ENCODE data around the gene APBA3.
A peak's percentile ranks its signal among the peaks of the same experiment; 100 is the strongest.

The APBA3 gene

DNA sequence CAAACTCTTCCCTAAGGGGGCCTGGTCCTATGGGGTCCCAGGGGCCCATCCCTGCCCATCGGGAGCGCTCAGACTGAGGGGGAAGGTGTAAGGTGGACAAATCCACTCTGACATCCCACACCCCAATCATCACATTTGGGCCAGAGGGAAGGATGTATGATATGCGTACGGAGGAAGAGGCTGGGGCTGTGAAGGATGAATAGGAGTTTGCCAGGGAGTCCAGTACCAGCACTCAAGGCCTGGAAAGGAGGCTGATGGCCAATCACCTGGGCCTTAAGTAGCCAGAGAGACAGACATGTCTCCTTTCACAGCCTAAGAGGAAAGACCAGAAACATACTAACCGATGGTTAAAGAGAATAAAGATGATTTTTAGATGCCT is 38.4 kb downstream of the APBA3 start:
- H3K18ac ChIP-seq (ENCODE audit: low read depth in 1 of 2, low read length in 2 of 2), result no peak overlapping the region
- H2BK120ac ChIP-seq (ENCODE audit: low read depth, low read length), result no peak overlapping the region
- H2BK5ac ChIP-seq (ENCODE audit: low read depth, low read length, poor library complexity, severe bottlenecking), result no peak overlapping the region
- H3K4me2 ChIP-seq (ENCODE audit: low read length, poor library complexity, severe bottlenecking), result no peak overlapping the region
- no peak overlapping the region for H3K23ac ChIP-seq (ENCODE audit: low read length in 2 of 2)
- H4K91ac ChIP-seq (ENCODE audit: low read length), result no peak overlapping the region
- no peak overlapping the region for H3K4me3 ChIP-seq (ENCODE audit: insufficient read depth in 1 of 2, low read depth in 1 of 2, low read length in 2 of 2)
- no peaks in the 10 kb centered on the region for H3K36me3 ChIP-seq (ENCODE audit: control insufficient read depth in 1 of 2, insufficient read depth in 2 of 2, low read depth in 1 of 2, low read length in 2 of 2)
- no peak overlapping the region for H2BK15ac ChIP-seq (ENCODE audit: low read depth, poor library complexity, severe bottlenecking)
- H2BK12ac ChIP-seq (ENCODE audit: low read length in 2 of 2), result no peak overlapping the region
- H3K4me1 ChIP-seq (ENCODE audit: control insufficient read depth, insufficient read depth, low read depth, low read length), result peaks cover 18% of the 10 kb centered on the region
- no peak overlapping the region for H2AK5ac ChIP-seq (ENCODE audit: low read length, severe bottlenecking)
- H3K14ac ChIP-seq (ENCODE audit: low read length in 2 of 2), result no peak overlapping the region
- H3K27me3 ChIP-seq (ENCODE audit: control insufficient read depth in 1 of 2, insufficient read depth in 1 of 2, low read length in 2 of 2), result peaks cover 40 to 60% of the 10 kb centered on the region in 2 experiments
- no peak overlapping the region for H3K9ac ChIP-seq (ENCODE audit: low read length)
- H2AFZ ChIP-seq (ENCODE audit: low read depth, low read length), result no peak overlapping the region
- H4K8ac ChIP-seq (ENCODE audit: low read length), result no peak overlapping the region
- H3K27ac ChIP-seq (ENCODE audit: low read length, poor library complexity, severe bottlenecking), result no peak overlapping the region
- H3K79me1 ChIP-seq (replicated peaks; ENCODE audit: low read length, poor library complexity, severe bottlenecking), result no peaks in the 10 kb centered on the region
- H3K9me3 ChIP-seq (ENCODE audit: control insufficient read depth, low read length), result no peaks in the 10 kb centered on the region
- H3K4ac ChIP-seq (ENCODE audit: low read depth in 1 of 2, low read length in 2 of 2), result no peak overlapping the region
- 70% methylated on average over 2 of the region's 5 CpGs for WGBS
- no peak for DNase-seq

DNA sequence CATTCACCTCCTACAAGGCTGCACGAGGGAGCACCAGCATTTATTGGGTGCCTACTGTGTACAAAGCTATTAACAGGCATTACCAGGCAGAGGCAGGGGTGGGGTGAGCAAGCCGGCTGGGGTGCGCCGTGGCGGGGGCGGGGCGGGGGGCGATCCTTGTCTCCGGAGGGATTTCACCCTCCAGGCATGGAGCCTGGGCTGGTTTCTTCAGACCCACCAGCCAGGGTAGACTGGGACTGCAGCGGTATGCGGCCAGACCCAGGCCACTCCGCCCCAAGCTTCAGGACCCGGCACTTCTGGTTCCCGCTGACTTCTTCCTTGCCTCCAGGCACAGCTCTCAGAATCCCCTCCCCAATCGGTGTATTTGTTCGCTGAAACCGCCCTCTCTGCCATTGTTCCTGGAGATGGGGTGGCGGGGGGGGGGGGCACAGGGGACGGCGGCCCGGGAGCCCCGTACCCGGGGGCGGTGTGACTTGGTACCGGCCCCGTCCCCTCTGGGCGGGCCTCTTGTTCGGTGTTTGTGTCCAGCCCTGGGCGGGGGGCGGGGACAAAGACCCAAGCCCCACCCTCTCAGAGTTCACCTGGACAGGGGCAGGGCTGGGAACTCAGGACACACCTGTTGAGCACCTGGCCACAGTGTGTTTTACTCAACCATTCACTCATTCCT is 38.9 kb downstream of the APBA3 start:
- no peak overlapping the region for H3K9ac ChIP-seq (ENCODE audit: low read length)
- H4K91ac ChIP-seq (ENCODE audit: low read length), result no peak overlapping the region
- no peak overlapping the region for H2BK5ac ChIP-seq (ENCODE audit: low read depth, low read length, poor library complexity, severe bottlenecking)
- peak overlapping the region in 1 of 2 experiments; percentile 98 for H3K23ac ChIP-seq (ENCODE audit: low read length in 2 of 2)
- H3K4me3 ChIP-seq (ENCODE audit: insufficient read depth in 1 of 2, low read depth in 1 of 2, low read length in 2 of 2), result no peak overlapping the region
- no peak overlapping the region for H4K8ac ChIP-seq (ENCODE audit: low read length)
- H3K4me1 ChIP-seq (ENCODE audit: control insufficient read depth, insufficient read depth, low read depth, low read length), result peaks cover 18% of the 10 kb centered on the region
- no peak overlapping the region for H3K27ac ChIP-seq (ENCODE audit: low read length, poor library complexity, severe bottlenecking)
- H3K27me3 ChIP-seq (ENCODE audit: control insufficient read depth in 1 of 2, insufficient read depth in 1 of 2, low read length in 2 of 2), result peaks cover 40 to 60% of the 10 kb centered on the region in 2 experiments
- H2AFZ ChIP-seq (ENCODE audit: low read depth, low read length), result no peak overlapping the region
- no peaks in the 10 kb centered on the region for H3K9me3 ChIP-seq (ENCODE audit: control insufficient read depth, low read length)
- no peak overlapping the region for H2BK120ac ChIP-seq (ENCODE audit: low read depth, low read length)
- H3K4ac ChIP-seq (ENCODE audit: low read depth in 1 of 2, low read length in 2 of 2), result no peak overlapping the region
- DNase-seq, result no peak
- H3K18ac ChIP-seq (ENCODE audit: low read depth in 1 of 2, low read length in 2 of 2), result no peak overlapping the region
- H3K36me3 ChIP-seq (ENCODE audit: control insufficient read depth in 1 of 2, insufficient read depth in 2 of 2, low read depth in 1 of 2, low read length in 2 of 2), result no peaks in the 10 kb centered on the region
- H3K79me1 ChIP-seq (replicated peaks; ENCODE audit: low read length, poor library complexity, severe bottlenecking), result no peaks in the 10 kb centered on the region
- H2AK5ac ChIP-seq (ENCODE audit: low read length, severe bottlenecking), result no peak overlapping the region
- 2% methylated on average over 15 of the region's 30 CpGs for WGBS
- no peak overlapping the region for H3K4me2 ChIP-seq (ENCODE audit: low read length, poor library complexity, severe bottlenecking)
- no peak overlapping the region for H2BK12ac ChIP-seq (ENCODE audit: low read length in 2 of 2)
- H2BK15ac ChIP-seq (ENCODE audit: low read depth, poor library complexity, severe bottlenecking), result no peak overlapping the region
- H3K14ac ChIP-seq (ENCODE audit: low read length in 2 of 2), result no peak overlapping the region

DNA sequence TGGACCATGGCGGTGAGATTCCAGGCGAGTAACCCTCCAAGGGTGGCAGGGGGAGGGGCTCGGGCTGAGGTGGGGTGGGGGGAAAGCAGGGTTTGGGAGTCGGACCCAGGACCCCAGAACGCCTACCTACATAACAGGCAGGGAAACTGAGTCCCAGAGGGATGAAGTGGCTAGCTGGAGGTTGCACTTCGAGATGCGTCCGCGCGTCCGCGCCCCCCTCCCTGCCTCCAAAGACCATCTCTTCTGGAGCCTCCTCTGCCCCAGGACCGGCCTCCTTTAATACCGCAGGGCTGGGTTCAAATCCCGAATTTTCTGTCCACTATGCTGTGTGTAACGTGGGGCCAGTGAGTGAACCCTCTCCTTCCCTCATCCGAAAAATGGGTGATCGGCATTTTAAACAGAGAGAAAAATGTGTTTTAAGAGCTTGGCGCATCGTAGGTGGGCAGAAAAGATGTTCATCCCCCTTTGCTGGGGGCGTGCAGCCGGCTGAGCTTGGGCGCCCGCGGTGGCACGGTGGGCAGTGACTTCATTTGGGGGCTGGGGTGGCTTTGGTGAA is 39.5 kb downstream of the APBA3 start:
- no peaks in the 10 kb centered on the region for H3K36me3 ChIP-seq (ENCODE audit: control insufficient read depth in 1 of 2, insufficient read depth in 2 of 2, low read depth in 1 of 2, low read length in 2 of 2)
- peak overlapping the region in 1 of 2 experiments; percentile 98 for H3K23ac ChIP-seq (ENCODE audit: low read length in 2 of 2)
- H3K4me3 ChIP-seq (ENCODE audit: insufficient read depth in 1 of 2, low read depth in 1 of 2, low read length in 2 of 2), result no peak overlapping the region
- H3K4ac ChIP-seq (ENCODE audit: low read depth in 1 of 2, low read length in 2 of 2), result no peak overlapping the region
- no peak overlapping the region for H3K27ac ChIP-seq (ENCODE audit: low read length, poor library complexity, severe bottlenecking)
- no peak overlapping the region for H3K9ac ChIP-seq (ENCODE audit: low read length)
- H3K27me3 ChIP-seq (ENCODE audit: control insufficient read depth in 1 of 2, insufficient read depth in 1 of 2, low read length in 2 of 2), result peaks cover 40 to 60% of the 10 kb centered on the region in 2 experiments
- peak overlapping the region; percentile 52 for H2BK120ac ChIP-seq (ENCODE audit: low read depth, low read length)
- no peak overlapping the region for H4K91ac ChIP-seq (ENCODE audit: low read length)
- H4K8ac ChIP-seq (ENCODE audit: low read length), result peak overlapping the region; percentile 14
- no peak overlapping the region for H3K18ac ChIP-seq (ENCODE audit: low read depth in 1 of 2, low read length in 2 of 2)
- no peaks in the 10 kb centered on the region for H3K9me3 ChIP-seq (ENCODE audit: control insufficient read depth, low read length)
- no peak overlapping the region for H2AFZ ChIP-seq (ENCODE audit: low read depth, low read length)
- 15% methylated on average over 18 of the region's 26 CpGs for WGBS
- H3K79me1 ChIP-seq (replicated peaks; ENCODE audit: low read length, poor library complexity, severe bottlenecking), result no peaks in the 10 kb centered on the region
- H3K14ac ChIP-seq (ENCODE audit: low read length in 2 of 2), result no peak overlapping the region
- no peak overlapping the region for H2AK5ac ChIP-seq (ENCODE audit: low read length, severe bottlenecking)
- DNase-seq, result no peak
- no peak overlapping the region for H2BK12ac ChIP-seq (ENCODE audit: low read length in 2 of 2)
- no peak overlapping the region for H2BK5ac ChIP-seq (ENCODE audit: low read depth, low read length, poor library complexity, severe bottlenecking)
- H2BK15ac ChIP-seq (ENCODE audit: low read depth, poor library complexity, severe bottlenecking), result no peak overlapping the region
- H3K4me1 ChIP-seq (ENCODE audit: control insufficient read depth, insufficient read depth, low read depth, low read length), result peaks cover 18% of the 10 kb centered on the region
- peak overlapping the region; percentile 57 for H3K4me2 ChIP-seq (ENCODE audit: low read length, poor library complexity, severe bottlenecking)

DNA sequence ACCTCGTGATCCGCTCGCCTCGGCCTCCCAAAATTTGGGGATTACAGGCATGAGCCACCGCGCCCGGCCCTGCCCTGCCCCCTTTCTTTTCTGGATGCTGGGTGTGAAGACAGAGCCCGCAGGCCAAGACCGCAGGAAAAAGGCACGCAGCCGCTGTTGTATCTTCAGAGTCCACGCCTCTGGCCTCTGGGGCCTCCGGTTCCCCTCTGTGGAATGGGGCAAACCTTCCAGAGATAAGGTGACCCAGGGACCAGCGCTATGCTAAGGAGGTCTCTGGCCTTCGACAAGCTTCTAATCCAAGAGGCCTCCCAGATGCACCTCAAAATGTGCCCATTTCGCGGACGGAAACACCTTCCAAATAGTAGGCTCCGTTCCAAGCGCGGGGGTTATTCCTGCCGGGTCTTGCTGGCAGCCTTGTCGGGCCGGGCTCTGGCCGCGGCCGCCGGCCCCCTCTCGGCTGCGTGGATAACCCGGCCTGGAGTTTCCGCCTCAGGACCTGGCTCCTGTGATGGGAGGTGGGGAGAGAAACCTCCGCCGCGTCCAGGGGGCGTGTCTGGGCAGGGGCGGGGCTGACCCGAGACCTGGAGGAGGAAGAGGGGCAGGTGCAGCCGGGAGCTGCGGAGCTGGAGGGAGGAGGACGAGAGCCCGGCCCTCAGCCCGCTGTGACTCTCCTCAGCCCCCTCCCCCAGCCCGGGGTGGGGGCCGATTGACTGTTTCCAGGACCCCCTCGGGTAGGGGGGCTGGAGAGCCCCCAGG is 40.2 kb downstream of the APBA3 start:
- peak overlapping the region; percentile 57 for H3K4me2 ChIP-seq (ENCODE audit: low read length, poor library complexity, severe bottlenecking)
- peaks cover 40 to 59% of the 10 kb centered on the region in 2 experiments for H3K27me3 ChIP-seq (ENCODE audit: control insufficient read depth in 1 of 2, insufficient read depth in 1 of 2, low read length in 2 of 2)
- H3K14ac ChIP-seq (ENCODE audit: low read length in 2 of 2), result no peak overlapping the region
- H3K4me1 ChIP-seq (ENCODE audit: control insufficient read depth, insufficient read depth, low read depth, low read length), result peaks cover 18% of the 10 kb centered on the region
- no peak overlapping the region for H3K4ac ChIP-seq (ENCODE audit: low read depth in 1 of 2, low read length in 2 of 2)
- no peak overlapping the region for H2BK15ac ChIP-seq (ENCODE audit: low read depth, poor library complexity, severe bottlenecking)
- no peak overlapping the region for H4K91ac ChIP-seq (ENCODE audit: low read length)
- no peak overlapping the region for H3K27ac ChIP-seq (ENCODE audit: low read length, poor library complexity, severe bottlenecking)
- H3K36me3 ChIP-seq (ENCODE audit: control insufficient read depth in 1 of 2, insufficient read depth in 2 of 2, low read depth in 1 of 2, low read length in 2 of 2), result no peaks in the 10 kb centered on the region
- no peak overlapping the region for H2BK12ac ChIP-seq (ENCODE audit: low read length in 2 of 2)
- H2AK5ac ChIP-seq (ENCODE audit: low read length, severe bottlenecking), result no peak overlapping the region
- H2BK5ac ChIP-seq (ENCODE audit: low read depth, low read length, poor library complexity, severe bottlenecking), result no peak overlapping the region
- H3K4me3 ChIP-seq (ENCODE audit: insufficient read depth in 1 of 2, low read depth in 1 of 2, low read length in 2 of 2), result no peak overlapping the region
- DNase-seq, result peak; percentile 82
- H3K9ac ChIP-seq (ENCODE audit: low read length), result no peak overlapping the region
- no peaks in the 10 kb centered on the region for H3K79me1 ChIP-seq (replicated peaks; ENCODE audit: low read length, poor library complexity, severe bottlenecking)
- peak overlapping the region; percentile 14 for H4K8ac ChIP-seq (ENCODE audit: low read length)
- no peak overlapping the region for H3K18ac ChIP-seq (ENCODE audit: low read depth in 1 of 2, low read length in 2 of 2)
- H3K23ac ChIP-seq (ENCODE audit: low read length in 2 of 2), result no peak overlapping the region
- H3K9me3 ChIP-seq (ENCODE audit: control insufficient read depth, low read length), result no peaks in the 10 kb centered on the region
- H2AFZ ChIP-seq (ENCODE audit: low read depth, low read length), result no peak overlapping the region
- 37% methylated on average over 35 of the region's 46 CpGs for WGBS
- H2BK120ac ChIP-seq (ENCODE audit: low read depth, low read length), result peak overlapping the region; percentile 52
